GM13977 (cell line): ENCODE measurements around the gene MAOA.

Source experiments
- DNase-seq: peaks from one replicate; pipeline ENCODE4 v3.0.0; 2012; ENCODE audit warnings: low spot score
- CTCF ChIP-seq: IDR thresholded peaks from 2 replicates; pipeline ENCODE4 v1.5.1; 2012; ENCODE audit warnings: mild to moderate bottlenecking, control low read depth; ENCODE audit not compliant: insufficient read depth; ENCODE audit errors: extremely low read depth, missing control alignments
- in situ Hi-C: fragments of 300-500 bp; cut with MboI; formaldehyde crosslinking; loops from one replicate; pipeline ENCODE4 v1.12.0; 2022; ENCODE audit warnings: low sequenced_read_pairs, low pct_unique_long_range_greater_than_20kb, mixed read lengths, inconsistent platforms; ENCODE audit not compliant: unreplicated experiment

MAOA gene

GRCh38 chrX:43733699-43734098 is 77.6 kb downstream of the MAOA start:
- in situ Hi-C loops, result no loop called here
- no peak for TF ChIP-seq CTCF
- DNase-seq, result no peak

- in situ Hi-C loops, result no loop called here
These were observed 78.3 kb downstream of the MAOA start for GRCh38 chrX:43734444-43734843.

GRCh38 chrX:43735534-43735933 is 79.4 kb downstream of the MAOA start:
- TF ChIP-seq CTCF, result no peak
- DNase-seq, result no peak
- in situ Hi-C loops, result no loop called here

More at GRCh38 chrX:43734444-43734843, 78.3 kb downstream of the MAOA start:
- DNase-seq, result no peak
- no peak for TF ChIP-seq CTCF

GRCh38 chrX:43735957-43736356 is 79.9 kb downstream of the MAOA start:
- TF ChIP-seq CTCF, result no peak
- in situ Hi-C loops, result no loop called here
- DNase-seq, result no peak

- no peak for TF ChIP-seq CTCF
- in situ Hi-C loops, result no loop called here
- no peak for DNase-seq
These were observed 85.9 kb downstream of the MAOA start for GRCh38 chrX:43741843-43742573.

- in situ Hi-C loops, result no loop called here
- no peak for TF ChIP-seq CTCF
- no peak for DNase-seq
These were observed 87.2 kb downstream of the MAOA start for GRCh38 chrX:43743100-43743822.
